VCaP (cell line): Measurements from ENCODE around the gene PPFIA2.

Experiments used
- H3K27ac ChIP-seq: fragments of 450-650 bp; 2 replicates; pipeline ENCODE4 v1.5.1; 2017
- CTCF ChIP-seq: fragments of 450-650 bp; conservative IDR thresholded peaks from 2 replicates; pipeline ENCODE4 v1.5.1; 2017; ENCODE audit warnings: mild to moderate bottlenecking, moderate library complexity

The PPFIA2 gene

GRCh38 chr12:81329085-81329484, 430.1 kb downstream of the PPFIA2 start:
- peak; percentile 33 for TF ChIP-seq CTCF
- H3K27ac ChIP-seq, result no peak overlapping the region

- TF ChIP-seq CTCF, result peak; percentile 26; the same call in 1 of the 2 replicates
- no peak overlapping the region for H3K27ac ChIP-seq
Measured at GRCh38 chr12:81327425-81327824, 431.7 kb downstream of the PPFIA2 start.

- no peak for TF ChIP-seq CTCF
- no peak overlapping the region for H3K27ac ChIP-seq
Measured at GRCh38 chr12:81325086-81325485, 434.1 kb downstream of the PPFIA2 start.

- TF ChIP-seq CTCF, result no peak
- no peak overlapping the region for H3K27ac ChIP-seq
Measured at GRCh38 chr12:81314903-81315531, 444.1 kb downstream of the PPFIA2 start.

GRCh38 chr12:81303935-81304334, 455.2 kb downstream of the PPFIA2 start:
- no peak overlapping the region for H3K27ac ChIP-seq
- no peak for TF ChIP-seq CTCF

GRCh38 chr12:81300454-81300853, 458.7 kb downstream of the PPFIA2 start:
- H3K27ac ChIP-seq, result no peak overlapping the region
- TF ChIP-seq CTCF, result no peak

- TF ChIP-seq CTCF, result no peak
- H3K27ac ChIP-seq, result no peak overlapping the region
Measured at GRCh38 chr12:81297601-81298000, 461.5 kb downstream of the PPFIA2 start.
